GM12878 (cell line): ENCODE data around the gene PIGZ. TPM values are rescaled to one million over a fixed set of nuclear protein-coding genes. Genes with fewer than 3 reads are reported as not detected.
A peak's percentile ranks its signal among the peaks of the same experiment; 100 is the strongest.

Source experiments
- ATAC-seq: fragments of 200-7000 bp; cut with Tn5 transposase; 3 replicates; pipeline ENCODE4 v1.9.1; 2020; ENCODE audit warnings: mild to moderate bottlenecking, moderate library complexity
- BruUV-seq: library from RNA; stranded (reverse); fragments of 400-500 nt; replicated peaks from 2 replicates; lab custom pipeline; 2021; lab: Mats Ljungman, UMichigan
- CTCF ChIA-PET: fragments of 300-600 bp; sonication (Branson Sonifier 250); formaldehyde crosslinking; extraction: SDS; loops from one replicate; lab custom pipeline; 2021; ENCODE audit warnings: inconsistent platforms; lab: Yijun Ruan, JAX
- POLR2A ChIA-PET: fragments of 350-600 bp; formaldehyde crosslinking; extraction: SDS; loops from one replicate; lab custom pipeline; 2021; ENCODE audit warnings: inconsistent platforms; lab: Charles Lee
- RAD21 ChIA-PET: fragments of 300-600 bp; sonication (Branson Sonifier 250); formaldehyde crosslinking; loops from one replicate; lab custom pipeline; 2023; ENCODE audit warnings: antibody characterized with exemption; ENCODE audit not compliant: unreplicated experiment; lab: Charles Lee
- SMC1A ChIA-PET: fragments of 300-600 bp; sonication (Branson Sonifier 250); formaldehyde crosslinking; loops from one replicate; lab custom pipeline; 2023; ENCODE audit not compliant: unreplicated experiment, uncharacterized antibody; lab: Charles Lee
- DNase-seq: peaks from one replicate; pipeline ENCODE4 v3.0.0-alpha.2; 2011; ENCODE audit warnings: low read depth, low spot score
- FAIRE-seq: peaks from 3 replicates; lab custom pipeline; 2011; peaks lifted over from hg19 to GRCh38; lab: Jason Lieb, UNC
- H2AFZ ChIP-seq: 2 replicates; pipeline ENCODE4 v1.6.0; 2011; ENCODE audit warnings: low read depth, low read length, control low read depth; ENCODE audit not compliant: control insufficient read depth
- H3K27ac ChIP-seq: 2 replicates; pipeline ENCODE4 v1.5.1; 2011; ENCODE audit warnings: control low read depth; ENCODE audit not compliant: control insufficient read depth, insufficient read depth
- H3K27me3 ChIP-seq, 2 experiments: replicated peaks in 1 of 2; 2 replicates each; pipeline versions ENCODE4 v1.6.0 to v1.6.1; 2011; ENCODE audit warnings: low read length in 1 of 2; ENCODE audit not compliant: control insufficient read depth in 2 of 2, insufficient read depth in 2 of 2
- H3K36me3 ChIP-seq, 2 experiments: 2 replicates each; pipeline ENCODE4 v1.5.1; 2011; ENCODE audit warnings: low read length in 1 of 2; ENCODE audit not compliant: control insufficient read depth in 2 of 2, insufficient read depth in 2 of 2
- H3K4me1 ChIP-seq: 2 replicates; pipeline ENCODE4 v1.6.1; 2011; ENCODE audit warnings: mild to moderate bottlenecking, low read length, moderate library complexity, mixed read lengths; ENCODE audit not compliant: control insufficient read depth, insufficient read depth
- H3K4me2 ChIP-seq: 2 replicates; pipeline ENCODE4 v1.6.0; 2011; ENCODE audit warnings: control low read depth; ENCODE audit not compliant: control insufficient read depth, insufficient read depth
- H3K4me3 ChIP-seq: fragments of 200-600 bp; sonication (generic); 2 replicates; pipeline ENCODE4 v1.5.1; 2016
- H3K79me2 ChIP-seq: 2 replicates; pipeline ENCODE4 v1.6.0; 2011; ENCODE audit warnings: low read length; ENCODE audit not compliant: control insufficient read depth, insufficient read depth
- H3K9ac ChIP-seq: 2 replicates; pipeline ENCODE4 v1.8.0; 2011; ENCODE audit warnings: low read length, control low read depth, mixed read lengths; ENCODE audit not compliant: control insufficient read depth, insufficient read depth
- H3K9me3 ChIP-seq: replicated peaks from 3 replicates; pipeline ENCODE4 v1.5.1; 2011; ENCODE audit warnings: mild to moderate bottlenecking, low read length; ENCODE audit not compliant: control insufficient read depth, insufficient read depth
- H4K20me1 ChIP-seq: 2 replicates; pipeline ENCODE4 v1.6.0; 2011; ENCODE audit not compliant: control insufficient read depth, insufficient read depth
- DPF2 ChIP-seq: fragments of 450-650 bp; IDR thresholded peaks from 2 replicates; pipeline ENCODE4 v1.6.1; 2017; ENCODE audit warnings: mild to moderate bottlenecking
- EP300 ChIP-seq, 2 experiments: fragments of 150-350 bp in 1 of 2; IDR thresholded peaks; 2 replicates each; pipeline ENCODE4 v1.6.1; 2011 to 2012; ENCODE audit warnings: low read depth in 2 of 2, low read length in 2 of 2, borderline replicate concordance in 1 of 2, improper control_type of control experiment in 1 of 2, inconsistent platforms in 1 of 2; ENCODE audit not compliant: control insufficient read depth in 1 of 2
- HDGF ChIP-seq: fragments of 450-650 bp; IDR thresholded peaks from 2 replicates; pipeline ENCODE4 v1.6.1; 2016; ENCODE audit warnings: antibody characterized with exemption
- MEF2B ChIP-seq: fragments of 450-650 bp; IDR thresholded peaks from 2 replicates; pipeline ENCODE4 v1.6.1; 2018; ENCODE audit warnings: mild to moderate bottlenecking, moderate library complexity; ENCODE audit not compliant: partially characterized antibody, poor library complexity, severe bottlenecking
- NFIC ChIP-seq: IDR thresholded peaks from 2 replicates; pipeline ENCODE4 v1.6.1; 2012; ENCODE audit warnings: low read depth, mild to moderate bottlenecking, inconsistent platforms, low read length, moderate library complexity
- PKNOX1 ChIP-seq: fragments of 450-650 bp; IDR thresholded peaks from 2 replicates; pipeline ENCODE4 v1.6.1; 2016; ENCODE audit warnings: mild to moderate bottlenecking
- POLR2A ChIP-seq: IDR thresholded peaks from 2 replicates; pipeline ENCODE4 v1.6.1; 2011; ENCODE audit warnings: low read depth, mild to moderate bottlenecking, low read length
- SIN3A ChIP-seq: IDR thresholded peaks from 2 replicates; pipeline ENCODE4 v1.6.1; 2012; ENCODE audit warnings: low read depth, low read length, improper control_type of control experiment
- SPI1 ChIP-seq: IDR thresholded peaks from 2 replicates; pipeline ENCODE4 v1.6.1; 2011; ENCODE audit warnings: low read depth, mild to moderate bottlenecking, low read length, moderate library complexity, borderline replicate concordance; ENCODE audit not compliant: insufficient read depth
- TCF12 ChIP-seq: IDR thresholded peaks from 2 replicates; pipeline ENCODE4 v1.6.1; 2011; ENCODE audit warnings: low read depth, mild to moderate bottlenecking, low read length
- ZNF384 ChIP-seq: IDR thresholded peaks from 2 replicates; pipeline ENCODE4 v1.6.1; 2012; ENCODE audit warnings: low read depth, mild to moderate bottlenecking, low read length, improper control_type of control experiment, borderline replicate concordance
- WGBS: methylation state at CpG from one replicate; pipeline ENCODE4 v1.1.6; 2016; ENCODE audit warnings: low lambda C conversion rate; ENCODE audit not compliant: insufficient replicate concordance, insufficient coverage; ENCODE audit errors: missing lambda C conversion rate; 5-methylcytosine and 5-hydroxymethylcytosine counted together
- in situ Hi-C: fragments of 300-500 bp; cut with MboI; formaldehyde crosslinking; loops from 9 replicates; pipeline ENCODE4 v1.14.3; 2018; ENCODE audit warnings: mixed read lengths
- intact Hi-C: fragments of 100-400 bp; cut with micrococcal nuclease; formaldehyde crosslinking; loops from one replicate; pipeline ENCODE4 v1.14.2; 2022; ENCODE audit not compliant: unreplicated experiment
- polyA plus RNA-seq, 11 experiments: library from polyadenylated mRNA; depleted of rRNA in 4 of 11; unstranded in 6 of 11; stranded (reverse) in 5 of 11; fragments of >200 nt; fragmentation: Nextera tagmentation in 4 of 11; fragmentation: Illumina TruSeq in 1 of 11; extraction: Ambion mirVana in 4 of 11; extraction: Trizol in 1 of 11; gene quantifications; 1 replicate in 1 of 11; 2 replicates in 10 of 11; pipeline versions ENCODE4 v1.2.1 to v1.2.3, GENCODE V29; 2011 to 2016; ENCODE audit warnings: inconsistent platforms in 2 of 11, missing spikeins in 2 of 11, low read depth in 1 of 11
- total RNA-seq, 4 experiments: library from RNA; depleted of rRNA in 3 of 4; stranded (reverse); fragments of >200 nt in 3 of 4; fragmentation: Illumina TruSeq in 1 of 4; extraction: Trizol in 1 of 4; gene quantifications; 2 replicates each; pipeline versions ENCODE4 v1.2.1 to v1.2.3, GENCODE V29; 2013 to 2021
- TF ChIP-seq, protein P1 (sequence below): fragments of 450-650 bp; IDR thresholded peaks from 2 replicates; pipeline ENCODE4 v1.6.1; 2017; ENCODE audit warnings: antibody characterized with exemption, mild to moderate bottlenecking, moderate library complexity

Gene PIGZ
- total and polyA plus RNA-seq, 10 of the 15 experiments (the other 5 are each of a cell fraction or from before 2014, with no cell fraction given), result 0.06 to 1.2 (median 0.64) TPM

GRCh38 chr3:196932600-196932999 lies 36.0 kb downstream of the PIGZ start (continued):
- TF ChIP-seq TCF12 (no peak), POLR2A (0 out of 2 replicates have a peak, but pooled peaks have one; percentile 26), SPI1 (peak; percentile 91), ZNF384 (peak; percentile 96), SIN3A (no peak), PKNOX1 (peak; percentile 87), DPF2 (no peak)

GRCh38 chr3:196931828-196932587 lies 36.6 kb downstream of the PIGZ start:
- peaks cover 17% of the 10 kb centered on the region; the same call in 1 of the 2 replicates for H3K4me1 ChIP-seq
- SMC1A ChIA-PET, result interaction anchor here (1.1 to 4.9 kb wide), 6 partner anchors 8 to 255 kb away, joined by 3 to 38 read pairs (median 4); partner anchors contain the start of gene NCBP2
- POLR2A ChIA-PET, result interaction anchor here (0.6 to 3.5 kb wide), 3 partner anchors 9 to 420 kb away, joined by 3 to 34 read pairs (median 11); partner anchors contain the start of genes NCBP2 and SENP5
- ATAC-seq (peak; percentile 80), DNase-seq (no peak), FAIRE-seq (peak; percentile 49)
- no peak overlapping the region for H3K4me3 ChIP-seq
- in situ Hi-C loops (no loop called here), intact Hi-C loops (no loop called here)
- RAD21 ChIA-PET, result interaction anchor here (2.2 kb wide), 1 partner anchor 10 kb away, joined by 11 read pairs; the partner anchor contains the start of gene NCBP2
- 0 out of 2 replicates have a peak overlapping the region, but pooled peaks have one; percentile 0 for H2AFZ ChIP-seq
- H3K36me3 ChIP-seq, result peaks cover 14 to 19% of the 10 kb centered on the region in 2 experiments
- peak overlapping the region; percentile 50 for H3K4me2 ChIP-seq
- H3K27me3 ChIP-seq, result no peaks in the 10 kb centered on the region
- no peaks in the 10 kb centered on the region for H3K79me2 ChIP-seq
- CTCF ChIA-PET, result interaction anchor here (0.7 to 5.2 kb wide), 2 partner anchors 10 to 96 kb away, joined by 3 to 24 read pairs; partner anchors contain the start of gene NCBP2
- peak overlapping the region; percentile 65 for H3K27ac ChIP-seq
- no peak overlapping the region for H3K9ac ChIP-seq
- no peaks in the 10 kb centered on the region for H3K9me3 ChIP-seq
- BruUV-seq, result no TSS peak
- 16% methylated on average over 12 of the region's 12 CpGs for WGBS
- H4K20me1 ChIP-seq, result no peaks in the 10 kb centered on the region
- TF ChIP-seq MEF2B (peak; percentile 83), EP300 (IDR thresholded peaks at IDR 0.05; ENCODE audit: borderline replicate concordance in 1 of 2, control insufficient read depth in 1 of 2, low read depth in 2 of 2, low read length in 2 of 2) (peak in 1 of 2 experiments; percentile 44; a peak in 1 of 4 replicates), HDGF (no peak), NFIC (no peak), ZNF384 (no peak)
- TF ChIP-seq, protein P1, sequence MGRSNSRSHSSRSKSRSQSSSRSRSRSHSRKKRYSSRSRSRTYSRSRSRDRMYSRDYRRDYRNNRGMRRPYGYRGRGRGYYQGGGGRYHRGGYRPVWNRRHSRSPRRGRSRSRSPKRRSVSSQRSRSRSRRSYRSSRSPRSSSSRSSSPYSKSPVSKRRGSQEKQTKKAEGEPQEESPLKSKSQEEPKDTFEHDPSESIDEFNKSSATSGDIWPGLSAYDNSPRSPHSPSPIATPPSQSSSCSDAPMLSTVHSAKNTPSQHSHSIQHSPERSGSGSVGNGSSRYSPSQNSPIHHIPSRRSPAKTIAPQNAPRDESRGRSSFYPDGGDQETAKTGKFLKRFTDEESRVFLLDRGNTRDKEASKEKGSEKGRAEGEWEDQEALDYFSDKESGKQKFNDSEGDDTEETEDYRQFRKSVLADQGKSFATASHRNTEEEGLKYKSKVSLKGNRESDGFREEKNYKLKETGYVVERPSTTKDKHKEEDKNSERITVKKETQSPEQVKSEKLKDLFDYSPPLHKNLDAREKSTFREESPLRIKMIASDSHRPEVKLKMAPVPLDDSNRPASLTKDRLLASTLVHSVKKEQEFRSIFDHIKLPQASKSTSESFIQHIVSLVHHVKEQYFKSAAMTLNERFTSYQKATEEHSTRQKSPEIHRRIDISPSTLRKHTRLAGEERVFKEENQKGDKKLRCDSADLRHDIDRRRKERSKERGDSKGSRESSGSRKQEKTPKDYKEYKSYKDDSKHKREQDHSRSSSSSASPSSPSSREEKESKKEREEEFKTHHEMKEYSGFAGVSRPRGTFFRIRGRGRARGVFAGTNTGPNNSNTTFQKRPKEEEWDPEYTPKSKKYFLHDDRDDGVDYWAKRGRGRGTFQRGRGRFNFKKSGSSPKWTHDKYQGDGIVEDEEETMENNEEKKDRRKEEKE, result no peak
